SK-N-SH (cell line): ENCODE results near the gene PNCK.

ENCODE experiments used
- EP300 ChIP-seq, 2 experiments: IDR thresholded peaks; 2 replicates each; pipeline versions ENCODE4 v1.4.0 to v1.6.1; 2012; ENCODE audit warnings: borderline replicate concordance in 1 of 2, low read depth in 1 of 2, low read length in 1 of 2
- EZH2phosphoT487 ChIP-seq: fragments of 200-600 bp; sonication (generic); IDR thresholded peaks from 2 replicates; pipeline ENCODE4 v1.6.1; 2017; ENCODE audit warnings: low read depth, mixed run types, mild to moderate bottlenecking, antibody characterized with exemption, moderate library complexity, borderline replicate concordance
- GABPA ChIP-seq: IDR thresholded peaks from 2 replicates; pipeline ENCODE4 v1.4.0; 2012; ENCODE audit warnings: low read depth, mild to moderate bottlenecking
- MEF2A ChIP-seq: IDR thresholded peaks from 2 replicates; pipeline ENCODE4 v1.4.0; 2012; ENCODE audit warnings: low read depth, borderline replicate concordance
- POLR2AphosphoS5 ChIP-seq: IDR thresholded peaks from 2 replicates; pipeline ENCODE4 v1.6.1; 2012; ENCODE audit warnings: low read depth, low read length
- RAD21 ChIP-seq: IDR thresholded peaks from 2 replicates; pipeline ENCODE4 v1.6.1; 2012; ENCODE audit warnings: mild to moderate bottlenecking, low read length
- SMC3 ChIP-seq: IDR thresholded peaks from 2 replicates; pipeline ENCODE4 v1.6.1; 2012; ENCODE audit warnings: low read depth, low read length, improper control_type of control experiment
- TAF1 ChIP-seq: IDR thresholded peaks from 2 replicates; pipeline ENCODE4 v1.6.1; 2012; ENCODE audit warnings: low read depth, mild to moderate bottlenecking, low read length, moderate library complexity, borderline replicate concordance
- TCF12 ChIP-seq: IDR thresholded peaks from 2 replicates; pipeline ENCODE4 v1.4.0; 2012
- TF ChIP-seq, protein P1 (sequence below): fragments of 200-600 bp; sonication (generic); IDR thresholded peaks from 2 replicates; pipeline ENCODE4 v1.6.1; 2017; ENCODE audit warnings: antibody characterized with exemption, mild to moderate bottlenecking, moderate library complexity
- TF ChIP-seq, protein P2 (sequence below): IDR thresholded peaks from 2 replicates; pipeline ENCODE4 v1.4.0; 2012; ENCODE audit warnings: low read depth, borderline replicate concordance
- TF ChIP-seq, protein P3 (sequence below): IDR thresholded peaks from 2 replicates; pipeline ENCODE4; 2012
- TF ChIP-seq, protein P4 (sequence below): IDR thresholded peaks from 2 replicates; pipeline ENCODE4 v1.6.1; 2012; ENCODE audit warnings: mild to moderate bottlenecking, low read depth, low read length, moderate library complexity
- TF ChIP-seq, protein P5 (sequence below): IDR thresholded peaks from 2 replicates; pipeline ENCODE4 v1.4.0; 2012; ENCODE audit warnings: low read depth

DNA sequence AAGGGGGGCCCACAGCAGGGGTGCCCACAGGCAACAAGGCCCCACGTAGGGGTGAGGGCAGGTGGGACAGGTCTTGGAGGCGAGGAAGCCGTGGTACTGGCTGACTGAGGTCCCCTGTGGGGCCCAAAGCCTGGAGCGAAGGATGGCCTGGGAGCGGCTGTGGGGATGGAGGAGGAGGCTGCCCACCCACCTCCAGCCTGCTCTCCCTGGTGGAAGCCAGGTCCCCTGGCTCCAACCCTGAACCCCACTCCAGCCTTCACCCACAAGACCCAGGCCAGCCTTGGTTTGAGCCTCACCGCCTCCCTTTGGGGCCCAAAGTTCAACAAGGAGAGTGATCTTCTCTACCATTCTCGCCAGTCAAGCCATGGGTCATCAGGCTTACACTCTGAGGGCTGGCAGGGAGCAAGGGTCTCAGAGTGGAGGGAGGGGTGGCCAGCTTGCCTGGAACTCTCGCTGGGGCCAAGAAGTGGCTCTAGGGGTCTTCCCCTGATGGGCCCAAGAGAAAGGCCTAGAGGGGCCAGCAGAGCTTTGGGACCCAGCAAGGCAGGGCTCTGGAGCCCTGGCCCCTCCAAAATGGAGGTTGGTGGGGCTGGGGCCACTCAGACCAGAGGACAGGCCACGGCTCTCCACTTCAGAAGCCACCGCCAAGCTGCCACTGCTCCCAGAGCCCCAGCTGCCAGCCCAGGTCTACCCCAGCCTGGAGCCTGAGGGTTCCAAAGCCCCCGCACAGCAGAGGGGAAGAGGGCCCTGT is 5.0 kb downstream of the PNCK start:
- TF ChIP-seq, protein P1, sequence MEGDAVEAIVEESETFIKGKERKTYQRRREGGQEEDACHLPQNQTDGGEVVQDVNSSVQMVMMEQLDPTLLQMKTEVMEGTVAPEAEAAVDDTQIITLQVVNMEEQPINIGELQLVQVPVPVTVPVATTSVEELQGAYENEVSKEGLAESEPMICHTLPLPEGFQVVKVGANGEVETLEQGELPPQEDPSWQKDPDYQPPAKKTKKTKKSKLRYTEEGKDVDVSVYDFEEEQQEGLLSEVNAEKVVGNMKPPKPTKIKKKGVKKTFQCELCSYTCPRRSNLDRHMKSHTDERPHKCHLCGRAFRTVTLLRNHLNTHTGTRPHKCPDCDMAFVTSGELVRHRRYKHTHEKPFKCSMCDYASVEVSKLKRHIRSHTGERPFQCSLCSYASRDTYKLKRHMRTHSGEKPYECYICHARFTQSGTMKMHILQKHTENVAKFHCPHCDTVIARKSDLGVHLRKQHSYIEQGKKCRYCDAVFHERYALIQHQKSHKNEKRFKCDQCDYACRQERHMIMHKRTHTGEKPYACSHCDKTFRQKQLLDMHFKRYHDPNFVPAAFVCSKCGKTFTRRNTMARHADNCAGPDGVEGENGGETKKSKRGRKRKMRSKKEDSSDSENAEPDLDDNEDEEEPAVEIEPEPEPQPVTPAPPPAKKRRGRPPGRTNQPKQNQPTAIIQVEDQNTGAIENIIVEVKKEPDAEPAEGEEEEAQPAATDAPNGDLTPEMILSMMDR, result no peak
- no peak for TF ChIP-seq EP300 (IDR thresholded peaks at IDR 0.05; ENCODE audit: borderline replicate concordance in 1 of 2, low read depth in 1 of 2, low read length in 1 of 2)
- TF ChIP-seq, protein P2, sequence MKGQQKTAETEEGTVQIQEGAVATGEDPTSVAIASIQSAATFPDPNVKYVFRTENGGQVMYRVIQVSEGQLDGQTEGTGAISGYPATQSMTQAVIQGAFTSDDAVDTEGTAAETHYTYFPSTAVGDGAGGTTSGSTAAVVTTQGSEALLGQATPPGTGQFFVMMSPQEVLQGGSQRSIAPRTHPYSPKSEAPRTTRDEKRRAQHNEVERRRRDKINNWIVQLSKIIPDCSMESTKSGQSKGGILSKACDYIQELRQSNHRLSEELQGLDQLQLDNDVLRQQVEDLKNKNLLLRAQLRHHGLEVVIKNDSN, result no peak
- TF ChIP-seq GABPA, result no peak
- TF ChIP-seq, protein P3, sequence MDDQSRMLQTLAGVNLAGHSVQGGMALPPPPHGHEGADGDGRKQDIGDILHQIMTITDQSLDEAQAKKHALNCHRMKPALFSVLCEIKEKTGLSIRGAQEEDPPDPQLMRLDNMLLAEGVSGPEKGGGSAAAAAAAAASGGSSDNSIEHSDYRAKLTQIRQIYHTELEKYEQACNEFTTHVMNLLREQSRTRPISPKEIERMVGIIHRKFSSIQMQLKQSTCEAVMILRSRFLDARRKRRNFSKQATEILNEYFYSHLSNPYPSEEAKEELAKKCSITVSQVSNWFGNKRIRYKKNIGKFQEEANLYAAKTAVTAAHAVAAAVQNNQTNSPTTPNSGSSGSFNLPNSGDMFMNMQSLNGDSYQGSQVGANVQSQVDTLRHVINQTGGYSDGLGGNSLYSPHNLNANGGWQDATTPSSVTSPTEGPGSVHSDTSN, result no peak
- no peak for TF ChIP-seq RAD21
- TF ChIP-seq TCF12, result no peak
- no peak for TF ChIP-seq POLR2AphosphoS5
- TF ChIP-seq EZH2phosphoT487, result no peak
- TF ChIP-seq, protein P4, sequence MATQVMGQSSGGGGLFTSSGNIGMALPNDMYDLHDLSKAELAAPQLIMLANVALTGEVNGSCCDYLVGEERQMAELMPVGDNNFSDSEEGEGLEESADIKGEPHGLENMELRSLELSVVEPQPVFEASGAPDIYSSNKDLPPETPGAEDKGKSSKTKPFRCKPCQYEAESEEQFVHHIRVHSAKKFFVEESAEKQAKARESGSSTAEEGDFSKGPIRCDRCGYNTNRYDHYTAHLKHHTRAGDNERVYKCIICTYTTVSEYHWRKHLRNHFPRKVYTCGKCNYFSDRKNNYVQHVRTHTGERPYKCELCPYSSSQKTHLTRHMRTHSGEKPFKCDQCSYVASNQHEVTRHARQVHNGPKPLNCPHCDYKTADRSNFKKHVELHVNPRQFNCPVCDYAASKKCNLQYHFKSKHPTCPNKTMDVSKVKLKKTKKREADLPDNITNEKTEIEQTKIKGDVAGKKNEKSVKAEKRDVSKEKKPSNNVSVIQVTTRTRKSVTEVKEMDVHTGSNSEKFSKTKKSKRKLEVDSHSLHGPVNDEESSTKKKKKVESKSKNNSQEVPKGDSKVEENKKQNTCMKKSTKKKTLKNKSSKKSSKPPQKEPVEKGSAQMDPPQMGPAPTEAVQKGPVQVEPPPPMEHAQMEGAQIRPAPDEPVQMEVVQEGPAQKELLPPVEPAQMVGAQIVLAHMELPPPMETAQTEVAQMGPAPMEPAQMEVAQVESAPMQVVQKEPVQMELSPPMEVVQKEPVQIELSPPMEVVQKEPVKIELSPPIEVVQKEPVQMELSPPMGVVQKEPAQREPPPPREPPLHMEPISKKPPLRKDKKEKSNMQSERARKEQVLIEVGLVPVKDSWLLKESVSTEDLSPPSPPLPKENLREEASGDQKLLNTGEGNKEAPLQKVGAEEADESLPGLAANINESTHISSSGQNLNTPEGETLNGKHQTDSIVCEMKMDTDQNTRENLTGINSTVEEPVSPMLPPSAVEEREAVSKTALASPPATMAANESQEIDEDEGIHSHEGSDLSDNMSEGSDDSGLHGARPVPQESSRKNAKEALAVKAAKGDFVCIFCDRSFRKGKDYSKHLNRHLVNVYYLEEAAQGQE, result no peak
- no peak for TF ChIP-seq MEF2A
- no peak for TF ChIP-seq TAF1
- TF ChIP-seq, protein P5, sequence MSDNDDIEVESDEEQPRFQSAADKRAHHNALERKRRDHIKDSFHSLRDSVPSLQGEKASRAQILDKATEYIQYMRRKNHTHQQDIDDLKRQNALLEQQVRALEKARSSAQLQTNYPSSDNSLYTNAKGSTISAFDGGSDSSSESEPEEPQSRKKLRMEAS, result no peak
- no peak for TF ChIP-seq SMC3
